ENCODE results near the gene GPC5. TPM values are rescaled to one million over a fixed set of nuclear protein-coding genes. Genes with fewer than 3 reads are reported as not detected.

GPC5 gene

DNA sequence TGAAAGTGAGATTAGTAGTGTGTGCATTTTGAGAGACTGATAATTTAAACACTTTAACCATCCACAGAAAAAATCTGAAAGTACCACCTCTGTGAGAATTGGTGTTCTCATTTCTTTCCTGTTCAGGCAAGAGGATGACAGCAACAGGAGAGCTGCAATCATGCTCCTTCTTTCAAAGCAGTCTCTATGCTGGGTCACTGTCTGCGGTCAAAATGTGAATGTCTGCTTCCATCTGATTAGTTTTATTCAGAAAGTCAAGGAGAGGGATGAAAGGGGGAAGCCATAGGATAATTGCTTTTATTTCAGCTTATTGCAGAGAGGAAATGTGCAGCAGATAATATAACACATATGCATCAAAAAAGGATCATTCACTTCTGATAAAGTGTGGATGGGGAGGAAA is 1514.2 kb downstream of the GPC5 start:
- no peak overlapping the region for H3K27ac ChIP-seq (ENCODE audit: low read length, poor library complexity, severe bottlenecking)
- DNase-seq = no peak
- H2BK5ac ChIP-seq (ENCODE audit: low read depth, low read length, poor library complexity, severe bottlenecking) = no peak overlapping the region
- H2BK12ac ChIP-seq (ENCODE audit: low read length in 2 of 2) = no peak overlapping the region
- no peak overlapping the region for H3K4me3 ChIP-seq (ENCODE audit: insufficient read depth in 1 of 2, low read depth in 1 of 2, low read length in 2 of 2)
- H3K79me1 ChIP-seq (replicated peaks; ENCODE audit: low read length, poor library complexity, severe bottlenecking) = no peaks in the 10 kb centered on the region
- H4K8ac ChIP-seq (ENCODE audit: low read length) = no peak overlapping the region
- no peak overlapping the region for H3K9ac ChIP-seq (ENCODE audit: low read length)
- H3K27me3 ChIP-seq (ENCODE audit: control insufficient read depth in 1 of 2, insufficient read depth in 1 of 2, low read length in 2 of 2) = no peaks in the 10 kb centered on the region
- H3K14ac ChIP-seq (ENCODE audit: low read length in 2 of 2) = no peak overlapping the region
- H3K23ac ChIP-seq (ENCODE audit: low read length in 2 of 2) = no peak overlapping the region
- H3K4me1 ChIP-seq (ENCODE audit: control insufficient read depth, insufficient read depth, low read depth, low read length) = no peaks in the 10 kb centered on the region
- no peaks in the 10 kb centered on the region for H3K36me3 ChIP-seq (ENCODE audit: control insufficient read depth in 1 of 2, insufficient read depth in 2 of 2, low read depth in 1 of 2, low read length in 2 of 2)
- no peak overlapping the region for H2BK15ac ChIP-seq (ENCODE audit: low read depth, poor library complexity, severe bottlenecking)
- no peak overlapping the region for H3K4me2 ChIP-seq (ENCODE audit: low read length, poor library complexity, severe bottlenecking)
- H3K4ac ChIP-seq (ENCODE audit: low read depth in 1 of 2, low read length in 2 of 2) = no peak overlapping the region
- H2AK5ac ChIP-seq (ENCODE audit: low read length, severe bottlenecking) = no peak overlapping the region
- no peak overlapping the region for H2AFZ ChIP-seq (ENCODE audit: low read depth, low read length)
- H3K18ac ChIP-seq (ENCODE audit: low read depth in 1 of 2, low read length in 2 of 2) = no peak overlapping the region
- WGBS = 78% methylated on average over 1 of the region's 1 CpG
- no peak overlapping the region for H2BK120ac ChIP-seq (ENCODE audit: low read depth, low read length)
- H4K91ac ChIP-seq (ENCODE audit: low read length) = no peak overlapping the region
- no peaks in the 10 kb centered on the region for H3K9me3 ChIP-seq (ENCODE audit: control insufficient read depth, low read length)

- H3K4me1 ChIP-seq (ENCODE audit: control insufficient read depth, insufficient read depth, low read depth, low read length) = no peaks in the 10 kb centered on the region
Measured at GRCh38 chr13:92913840-92914239, 1515.4 kb downstream of the GPC5 start.

More at GRCh38 chr13:92913840-92914239, 1515.4 kb downstream of the GPC5 start:
- no peak overlapping the region for H2BK12ac ChIP-seq (ENCODE audit: low read length in 2 of 2)
- H3K9me3 ChIP-seq (ENCODE audit: control insufficient read depth, low read length) = no peaks in the 10 kb centered on the region
- DNase-seq = no peak
- no peak overlapping the region for H3K4ac ChIP-seq (ENCODE audit: low read depth in 1 of 2, low read length in 2 of 2)
- no peaks in the 10 kb centered on the region for H3K79me1 ChIP-seq (replicated peaks; ENCODE audit: low read length, poor library complexity, severe bottlenecking)
- no peak overlapping the region for H4K91ac ChIP-seq (ENCODE audit: low read length)
- H3K18ac ChIP-seq (ENCODE audit: low read depth in 1 of 2, low read length in 2 of 2) = no peak overlapping the region
- no CpG with 5 or more reads among the region's 1 CpG for WGBS
- H2AK5ac ChIP-seq (ENCODE audit: low read length, severe bottlenecking) = no peak overlapping the region
- H3K27me3 ChIP-seq (ENCODE audit: control insufficient read depth in 1 of 2, insufficient read depth in 1 of 2, low read length in 2 of 2) = no peaks in the 10 kb centered on the region
- H3K36me3 ChIP-seq (ENCODE audit: control insufficient read depth in 1 of 2, insufficient read depth in 2 of 2, low read depth in 1 of 2, low read length in 2 of 2) = no peaks in the 10 kb centered on the region
- no peak overlapping the region for H3K9ac ChIP-seq (ENCODE audit: low read length)
- H2BK15ac ChIP-seq (ENCODE audit: low read depth, poor library complexity, severe bottlenecking) = no peak overlapping the region
- no peak overlapping the region for H3K4me3 ChIP-seq (ENCODE audit: insufficient read depth in 1 of 2, low read depth in 1 of 2, low read length in 2 of 2)
- H3K27ac ChIP-seq (ENCODE audit: low read length, poor library complexity, severe bottlenecking) = no peak overlapping the region
- H3K23ac ChIP-seq (ENCODE audit: low read length in 2 of 2) = no peak overlapping the region
- no peak overlapping the region for H3K4me2 ChIP-seq (ENCODE audit: low read length, poor library complexity, severe bottlenecking)
- H4K8ac ChIP-seq (ENCODE audit: low read length) = no peak overlapping the region
- no peak overlapping the region for H3K14ac ChIP-seq (ENCODE audit: low read length in 2 of 2)
- H2AFZ ChIP-seq (ENCODE audit: low read depth, low read length) = no peak overlapping the region
- H2BK5ac ChIP-seq (ENCODE audit: low read depth, low read length, poor library complexity, severe bottlenecking) = no peak overlapping the region
- H2BK120ac ChIP-seq (ENCODE audit: low read depth, low read length) = no peak overlapping the region

Small RNA genes lying within 50 kb of the gene (small RNA-seq; reads per million reads assigned to genes)
- not detected for gene AL356737.1 (ENCODE audit: low read depth)
- gene FABP5P4 (ENCODE audit: low read depth) = not detected
- not detected for gene MIR548AS (ENCODE audit: low read depth)
- not detected for gene RNU4ATAC3P (ENCODE audit: low read depth)
